HG02571 (cell line): ENCODE data around the gene ZCCHC4.
A peak's percentile ranks its signal among the peaks of the same experiment; 100 is the strongest.

Source experiments
- ATAC-seq: cut with Tn5 transposase; IDR thresholded peaks from one replicate; pipeline ENCODE4 v1.9.1; 2021; ENCODE audit warnings: mild to moderate bottlenecking, moderate library complexity; ENCODE audit not compliant: unreplicated experiment

ZCCHC4 gene, protein sequence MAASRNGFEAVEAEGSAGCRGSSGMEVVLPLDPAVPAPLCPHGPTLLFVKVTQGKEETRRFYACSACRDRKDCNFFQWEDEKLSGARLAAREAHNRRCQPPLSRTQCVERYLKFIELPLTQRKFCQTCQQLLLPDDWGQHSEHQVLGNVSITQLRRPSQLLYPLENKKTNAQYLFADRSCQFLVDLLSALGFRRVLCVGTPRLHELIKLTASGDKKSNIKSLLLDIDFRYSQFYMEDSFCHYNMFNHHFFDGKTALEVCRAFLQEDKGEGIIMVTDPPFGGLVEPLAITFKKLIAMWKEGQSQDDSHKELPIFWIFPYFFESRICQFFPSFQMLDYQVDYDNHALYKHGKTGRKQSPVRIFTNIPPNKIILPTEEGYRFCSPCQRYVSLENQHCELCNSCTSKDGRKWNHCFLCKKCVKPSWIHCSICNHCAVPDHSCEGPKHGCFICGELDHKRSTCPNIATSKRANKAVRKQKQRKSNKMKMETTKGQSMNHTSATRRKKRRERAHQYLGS

DNA sequence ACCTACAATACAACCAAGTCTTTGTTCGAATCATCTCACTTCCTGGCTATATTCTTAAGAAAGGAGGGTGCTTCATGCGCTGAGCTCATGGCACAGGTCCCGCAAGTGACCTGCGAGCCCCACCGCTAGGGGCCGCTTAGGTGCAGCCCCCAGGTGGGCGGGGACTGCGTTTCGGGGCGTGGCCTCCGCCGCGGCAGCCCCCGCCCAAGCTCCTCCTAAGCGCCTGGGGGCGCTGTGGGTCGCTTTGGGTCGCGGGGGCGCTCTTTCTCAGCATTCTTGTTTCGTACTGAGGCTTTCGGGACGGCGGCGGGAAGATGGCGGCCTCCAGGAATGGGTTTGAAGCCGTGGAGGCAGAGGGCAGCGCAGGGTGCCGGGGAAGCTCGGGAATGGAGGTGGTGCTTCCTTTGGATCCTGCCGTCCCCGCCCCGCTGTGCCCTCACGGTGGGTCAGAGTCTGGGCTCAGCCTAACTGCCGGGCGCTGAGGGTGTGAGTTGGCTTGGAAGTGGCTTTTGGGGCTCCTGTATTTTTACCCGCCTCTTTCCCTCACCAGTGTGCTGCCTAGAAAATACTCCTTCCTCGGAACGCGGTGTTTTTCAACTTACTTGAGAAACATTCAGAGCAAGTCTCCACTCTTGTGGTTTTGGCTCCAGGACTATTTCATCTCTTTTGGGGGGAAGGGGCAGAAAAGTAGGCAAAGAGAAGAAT, at the start of gene ZCCHC4:
Gene ZCCHC4 (plus strand): TSS at position 279 of the 705 bp plus-strand sequence. CDS start 36 bp downstream, at position 315.
- ATAC-seq: peak; percentile 81

DNA sequence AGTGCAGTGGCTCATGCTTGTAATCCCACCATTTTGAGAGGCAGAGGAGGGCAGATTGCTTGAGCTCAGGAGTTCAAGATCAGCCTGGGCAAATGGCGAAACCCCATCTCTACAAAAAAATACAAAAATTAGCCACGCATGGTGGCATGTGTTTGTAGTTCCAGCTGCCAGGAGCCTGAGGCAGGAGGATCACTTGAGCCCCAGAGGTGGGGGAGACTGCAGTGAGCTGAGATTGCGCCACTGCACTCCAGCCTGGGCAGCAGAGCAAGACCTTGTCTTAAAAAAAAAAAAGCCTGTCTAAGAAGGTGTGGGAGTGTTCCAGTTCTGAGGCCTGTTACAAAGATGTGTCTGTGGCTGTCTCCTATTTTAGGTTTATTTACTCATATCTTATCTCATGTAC, 40.7 kb upstream of the ZCCHC4 start:
- no peak for ATAC-seq

- no peak for ATAC-seq
Observed at GRCh38 chr4:25280210-25280609, 32.4 kb upstream of the ZCCHC4 start.

DNA sequence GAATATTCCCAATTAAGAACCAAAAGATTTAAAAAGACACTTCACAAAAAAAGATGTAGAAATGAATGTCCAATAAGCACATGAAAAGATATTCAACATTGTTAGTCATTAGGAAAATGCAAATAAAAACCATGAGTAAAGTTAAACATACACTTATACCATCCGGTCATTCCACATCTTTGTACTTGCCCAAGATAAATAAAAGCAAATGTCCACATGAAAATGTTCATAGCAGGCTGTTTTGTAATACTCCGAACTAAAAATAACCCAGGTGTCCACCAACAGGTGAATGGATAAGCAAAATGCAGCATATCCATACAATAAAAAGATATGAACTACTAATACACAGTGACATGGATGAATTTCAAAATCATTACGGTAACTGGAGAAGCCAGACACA, 28.6 kb upstream of the ZCCHC4 start:
- ATAC-seq: no peak

DNA sequence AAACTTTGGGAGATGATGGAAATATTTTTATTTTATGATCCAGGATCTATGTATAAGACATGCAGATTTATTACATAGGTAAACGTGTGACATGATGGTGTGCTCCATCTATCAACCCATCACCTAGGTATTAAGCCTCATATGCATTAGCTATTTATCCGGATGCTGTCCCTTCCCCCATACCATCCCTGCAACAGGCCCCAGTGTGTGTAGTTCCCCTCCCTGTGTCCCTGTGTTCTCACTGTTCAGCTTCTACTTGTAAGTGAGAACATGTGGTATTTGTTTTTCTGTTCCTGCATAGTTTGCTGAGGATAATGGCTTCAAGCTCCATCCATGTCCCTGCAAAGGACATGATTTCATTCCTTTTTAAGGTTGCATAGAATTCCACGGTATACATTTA, 28.1 kb upstream of the ZCCHC4 start:
- no peak for ATAC-seq

GRCh38 chr4:25290490-25291067, 22.0 kb upstream of the ZCCHC4 start:
- ATAC-seq: no peak

- no peak for ATAC-seq
Observed at GRCh38 chr4:25291158-25291733, 21.3 kb upstream of the ZCCHC4 start.

- ATAC-seq: no peak
Observed at GRCh38 chr4:25297528-25298242, 14.9 kb upstream of the ZCCHC4 start.

GRCh38 chr4:25299476-25300203, 12.9 kb upstream of the ZCCHC4 start:
- no peak for ATAC-seq

GRCh38 chr4:25301471-25301870, 11.1 kb upstream of the ZCCHC4 start:
- ATAC-seq: no peak

DNA sequence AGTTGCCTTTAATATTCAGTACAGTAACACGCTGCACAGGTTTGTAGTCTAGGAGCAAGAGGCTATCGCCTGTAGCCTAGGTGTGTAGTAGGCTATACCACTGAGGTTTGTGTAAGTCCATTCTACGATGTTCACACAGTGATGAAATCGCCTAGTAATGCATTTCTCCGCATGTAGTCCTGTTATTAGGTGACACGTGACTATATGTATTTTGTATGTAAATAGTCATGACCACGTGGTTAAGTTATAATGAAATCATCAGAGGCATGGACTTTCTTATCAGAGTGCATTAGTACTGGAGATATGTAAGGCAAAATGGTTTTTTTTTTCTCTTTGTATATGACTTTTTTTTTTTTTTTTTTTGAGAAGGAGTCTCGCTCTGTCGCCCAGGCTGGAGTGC, 9.9 kb upstream of the ZCCHC4 start:
- no peak for ATAC-seq

GRCh38 chr4:25303578-25303977, 9.0 kb upstream of the ZCCHC4 start:
- no peak for ATAC-seq

DNA sequence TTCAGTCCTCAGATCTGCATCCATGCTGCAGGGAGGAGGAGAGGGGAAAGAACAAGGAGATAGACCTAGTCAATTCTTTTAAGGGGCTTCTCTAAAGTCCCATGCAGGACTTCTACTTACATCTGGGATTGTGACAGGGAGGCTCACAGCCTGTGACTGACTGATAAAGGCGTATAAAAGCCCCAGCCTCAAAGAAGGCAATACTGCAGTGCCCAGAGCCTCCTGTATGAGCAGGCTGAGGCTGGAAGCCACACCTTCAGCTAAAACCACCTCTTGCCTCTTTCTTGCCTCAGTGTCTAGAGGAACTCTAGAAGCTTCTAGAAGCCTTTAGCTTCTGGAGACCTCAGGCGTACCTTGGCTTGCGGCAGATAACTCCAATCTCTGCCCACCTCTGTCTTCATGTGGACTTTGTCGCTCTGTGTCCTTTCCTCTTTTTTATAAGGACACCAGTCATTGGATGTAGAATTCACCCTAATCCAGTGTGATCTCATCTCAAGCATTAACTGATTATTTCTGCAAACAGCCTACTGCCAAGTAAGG, 6.0 kb upstream of the ZCCHC4 start:
- ATAC-seq: no peak

DNA sequence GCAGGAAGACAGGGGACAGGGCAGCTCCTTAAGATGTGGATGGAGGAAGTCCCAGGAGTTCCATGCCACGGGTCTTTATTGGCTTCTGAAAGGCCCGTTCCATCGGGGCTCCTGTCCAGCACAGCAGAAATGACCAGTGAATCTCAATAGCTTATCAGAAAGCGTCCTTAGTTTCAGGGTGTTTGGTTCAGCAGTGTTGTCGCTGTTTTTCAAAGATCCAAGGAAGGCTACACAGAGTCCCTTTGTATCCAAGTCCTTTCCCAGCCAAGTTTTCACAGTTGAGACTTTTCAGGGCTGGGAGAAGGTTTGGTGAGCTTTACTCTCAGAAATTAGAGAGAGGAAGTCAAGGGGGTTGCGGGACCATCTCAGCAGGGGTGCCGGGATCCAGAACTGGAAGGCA, 5.0 kb upstream of the ZCCHC4 start:
- ATAC-seq: no peak

- ATAC-seq: no peak
Observed at GRCh38 chr4:25308306-25308705, 4.3 kb upstream of the ZCCHC4 start.

- ATAC-seq: no peak
Observed at GRCh38 chr4:25308761-25309160, 3.8 kb upstream of the ZCCHC4 start.

DNA sequence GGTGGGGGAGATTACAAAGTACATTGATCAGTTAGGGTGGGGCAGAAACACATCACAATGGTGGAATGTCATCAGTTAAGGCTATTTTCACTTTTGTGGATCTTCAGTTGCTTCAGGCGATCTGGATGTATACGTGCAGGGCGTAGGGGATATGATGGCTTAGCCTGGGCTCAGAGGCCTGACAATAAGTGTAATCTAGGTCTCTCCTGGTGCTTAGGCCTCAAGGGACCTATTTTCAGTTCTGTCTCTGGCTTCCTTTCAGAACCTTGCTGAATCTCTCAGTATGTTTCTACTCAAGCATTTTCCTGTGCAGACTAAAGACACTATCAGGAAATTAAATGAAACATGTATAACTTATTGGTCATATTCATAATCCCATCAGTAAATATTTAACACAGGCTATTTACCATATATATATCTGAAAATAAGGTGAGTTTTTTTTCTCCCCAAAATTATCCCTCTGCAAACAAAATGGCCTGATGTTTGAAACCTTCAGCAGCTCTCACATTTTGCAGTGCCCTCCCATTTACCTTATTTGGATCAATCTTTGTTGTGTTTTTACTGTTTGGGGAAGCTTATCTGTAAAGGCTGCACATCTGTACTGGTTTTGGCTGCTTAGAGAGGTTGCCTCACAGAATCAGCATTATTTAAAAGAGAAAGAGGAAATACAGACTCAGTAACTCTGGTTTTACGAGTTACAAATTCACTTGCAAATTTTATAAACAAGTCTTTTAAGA, 2.3 kb upstream of the ZCCHC4 start:
- ATAC-seq: peak; percentile 39

DNA sequence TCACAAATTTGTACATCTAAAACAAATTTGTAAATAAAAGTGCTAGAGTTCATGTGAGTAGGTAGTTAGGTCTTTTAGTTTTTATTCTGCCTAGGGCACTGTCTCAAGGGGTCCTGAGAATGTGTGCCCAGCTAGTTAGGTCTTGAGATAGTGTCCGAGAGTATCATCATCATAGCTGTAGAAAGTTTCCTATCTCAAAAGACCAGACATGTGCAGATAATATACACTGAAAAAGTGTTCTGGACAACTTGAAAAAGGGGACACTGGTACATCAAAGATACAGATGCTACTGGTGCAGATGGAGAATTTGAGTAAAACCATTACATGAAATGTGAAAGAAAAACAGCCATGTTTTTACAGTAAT, 1.8 kb upstream of the ZCCHC4 start:
- no peak for ATAC-seq

DNA sequence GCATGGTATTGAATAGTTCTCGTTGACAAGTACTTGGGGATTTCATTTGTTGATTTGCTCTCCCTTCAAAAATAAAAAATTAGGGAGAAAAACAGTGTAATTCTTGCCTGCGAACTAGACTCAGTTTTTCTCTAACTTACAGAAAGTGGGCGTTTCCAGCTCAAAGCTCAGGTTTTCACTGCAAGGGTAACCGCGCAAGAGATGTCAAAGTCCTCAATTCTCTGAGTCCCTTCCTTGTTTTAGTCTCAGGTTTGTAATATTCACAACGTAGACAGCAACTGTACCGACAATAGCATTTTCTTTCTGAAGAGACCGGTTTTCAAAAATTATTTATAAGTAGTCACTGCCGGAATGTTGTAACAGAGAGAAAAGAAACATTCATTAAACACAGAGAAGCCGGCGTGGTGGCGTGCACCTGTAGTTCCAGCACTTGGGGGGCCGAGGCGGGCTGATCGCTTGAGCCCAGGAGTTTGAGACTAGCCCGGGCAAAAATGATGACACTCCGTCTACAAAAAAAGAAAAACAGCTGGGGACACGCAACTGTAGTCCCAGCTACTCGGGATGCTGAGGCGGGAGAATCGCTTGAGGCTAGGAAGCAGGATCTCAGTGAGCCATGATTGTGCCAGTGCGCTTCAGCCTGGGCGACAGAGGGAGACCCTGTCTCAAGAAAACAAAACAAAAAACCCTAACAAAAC, 774 bp downstream of the ZCCHC4 start:
- ATAC-seq: no peak
